Measurements from ENCODE around the gene PRKCH.

PRKCH gene

GRCh38 chr14:61562321-61563161 is 241.2 kb downstream of the PRKCH start:
- intact Hi-C loops (cut with DNase I): no loop called here
- peak in 5 of 42 donors; percentile 35 to 70 (median 43) for DNase-seq

GRCh38 chr14:61563162-61563511 is 241.8 kb downstream of the PRKCH start:
- DNase-seq: no peak
- intact Hi-C loops (cut with DNase I): no loop called here

- no peak for DNase-seq
- intact Hi-C loops (cut with DNase I): no loop called here
These were observed 242.7 kb downstream of the PRKCH start for GRCh38 chr14:61563880-61564617.

GRCh38 chr14:61564618-61565091 is 243.3 kb downstream of the PRKCH start:
- intact Hi-C loops (cut with DNase I): no loop called here
- no peak for DNase-seq

GRCh38 chr14:61565181-61565580 is 243.8 kb downstream of the PRKCH start:
- DNase-seq: no peak
- intact Hi-C loops (cut with DNase I): no loop called here

- intact Hi-C loops (cut with DNase I): no loop called here
- no peak for DNase-seq
These were observed 244.6 kb downstream of the PRKCH start for GRCh38 chr14:61565836-61566536.

GRCh38 chr14:61566537-61567225 is 245.3 kb downstream of the PRKCH start:
- DNase-seq: no peak
- intact Hi-C loops (cut with DNase I): no loop called here

- intact Hi-C loops (cut with DNase I): no loop called here
These were observed 246.6 kb downstream of the PRKCH start for GRCh38 chr14:61567838-61568571.

GRCh38 chr14:61568572-61569011 is 247.2 kb downstream of the PRKCH start:
- peak in 34 of 42 donors; percentile 17 to 73 (median 52) for DNase-seq
- intact Hi-C loops (cut with DNase I): no loop called here

More at GRCh38 chr14:61567838-61568571, 246.6 kb downstream of the PRKCH start:
- peak in 2 of 42 donors; percentile 17 to 33 for DNase-seq

- no peak for DNase-seq
- intact Hi-C loops (cut with DNase I): no loop called here
These were observed 247.9 kb downstream of the PRKCH start for GRCh38 chr14:61569308-61569707.

GRCh38 chr14:61569812-61570548 is 248.6 kb downstream of the PRKCH start:
- intact Hi-C loops (cut with DNase I): no loop called here
- peak in 2 of 42 donors; percentile 31 to 63 for DNase-seq

- DNase-seq: no peak
- intact Hi-C loops (cut with DNase I): no loop called here
These were observed 249.3 kb downstream of the PRKCH start for GRCh38 chr14:61570549-61571290.

- DNase-seq: peak in 1 of 42 donors; percentile 12
- intact Hi-C loops (cut with DNase I): no loop called here
These were observed 250.5 kb downstream of the PRKCH start for GRCh38 chr14:61571917-61572316.

GRCh38 chr14:61573321-61573720 is 251.9 kb downstream of the PRKCH start:
- intact Hi-C loops (cut with DNase I): no loop called here
- no peak for DNase-seq

- intact Hi-C loops (cut with DNase I): no loop called here
- DNase-seq: peak in 5 of 42 donors; percentile 28 to 59 (median 45)
These were observed 252.6 kb downstream of the PRKCH start for GRCh38 chr14:61573748-61574513.

GRCh38 chr14:61574514-61574807 is 253.1 kb downstream of the PRKCH start:
- intact Hi-C loops (cut with DNase I): no loop called here
- no peak for DNase-seq

All from head of caudate nucleus (tissue), 42 donors.